HepG2 (cell line): ENCODE measurements around the gene CDK14. TPM values are rescaled to one million over a fixed set of nuclear protein-coding genes. Genes with fewer than 3 reads are reported as not detected.

ENCODE experiments used
- ATAC-seq: fragments of 200-7000 bp; cut with Tn5 transposase; 3 replicates; pipeline ENCODE4 v1.9.1; 2020; ENCODE audit warnings: mild to moderate bottlenecking, moderate library complexity
- BruUV-seq: library from RNA; stranded (reverse); fragments of 400-500 nt; replicated peaks from 2 replicates; lab custom pipeline; 2021; lab: Mats Ljungman, UMichigan
- CTCF ChIA-PET: fragments of 300-600 bp; formaldehyde crosslinking; extraction: SDS; loops from one replicate; lab custom pipeline; 2021; ENCODE audit warnings: low total read pairs, inconsistent platforms, low intra/inter-chr PET ratio; lab: Yijun Ruan, JAX
- POLR2A ChIA-PET: fragments of 350-600 bp; sonication (Branson Sonifier 250); formaldehyde crosslinking; loops from one replicate; lab custom pipeline; 2020; ENCODE audit warnings: antibody characterized with exemption, inconsistent platforms; lab: Yijun Ruan, JAX
- DNase-seq: peaks from one replicate; pipeline ENCODE4 v3.0.0-alpha.2; 2015; ENCODE audit warnings: low spot score
- FAIRE-seq: peaks from 3 replicates; lab custom pipeline; 2011; peaks lifted over from hg19 to GRCh38; lab: Jason Lieb, UNC
- H2AFZ ChIP-seq: one replicate; pipeline ENCODE4 v1.6.1; 2011; ENCODE audit warnings: low read length, inconsistent platforms
- H3K27ac ChIP-seq: fragments of 300-600 bp; 3 replicates; pipeline ENCODE4 v1.8.0; 2011; ENCODE audit warnings: mixed run types, mild to moderate bottlenecking, mixed read lengths, low read length, inconsistent platforms; ENCODE audit not compliant: insufficient read depth; ENCODE audit errors: extremely low read length
- H3K27me3 ChIP-seq, 2 experiments: fragments of 200-600 bp in 1 of 2; 2 replicates in 1 of 2; 3 replicates in 1 of 2; pipeline versions ENCODE4 v1.6.0 to v1.8.0; 2011; ENCODE audit warnings: low read length in 2 of 2, mild to moderate bottlenecking in 2 of 2, moderate library complexity in 2 of 2, inconsistent platforms in 1 of 2; ENCODE audit not compliant: insufficient read depth in 2 of 2, control insufficient read depth in 1 of 2
- H3K36me3 ChIP-seq, 2 experiments: fragments of 200-600 bp in 1 of 2; replicated peaks in 1 of 2; 2 replicates in 1 of 2; 3 replicates in 1 of 2; pipeline versions ENCODE4 v1.5.1 to v1.8.0; 2011; ENCODE audit warnings: low read length in 2 of 2, inconsistent platforms in 1 of 2; ENCODE audit not compliant: insufficient read depth in 2 of 2, control insufficient read depth in 1 of 2
- H3K4me1 ChIP-seq: 2 replicates; pipeline ENCODE4 v1.5.1; 2012; ENCODE audit warnings: low read length, inconsistent platforms; ENCODE audit not compliant: insufficient read depth
- H3K4me2 ChIP-seq: 2 replicates; pipeline ENCODE4 v1.6.0; 2011; ENCODE audit warnings: low read depth, low read length, inconsistent platforms
- H3K4me3 ChIP-seq, 3 experiments: fragments of 200-600 bp in 1 of 3; sonication (generic), shearing (Covaris generic) in 1 of 3; replicated peaks in 1 of 3; 2 replicates each; pipeline ENCODE4 v1.5.1; 2011 to 2016; ENCODE audit warnings: low read length in 3 of 3, inconsistent platforms in 2 of 3, low read depth in 2 of 3, mild to moderate bottlenecking in 2 of 3, control low read depth in 1 of 3, mixed read lengths in 1 of 3; ENCODE audit not compliant: insufficient read depth in 1 of 3
- H3K79me2 ChIP-seq: one replicate; pipeline ENCODE4 v1.6.1; 2011; ENCODE audit warnings: low read length, inconsistent platforms; ENCODE audit not compliant: insufficient read depth
- H3K9ac ChIP-seq: 2 replicates; pipeline ENCODE4 v1.6.0; 2011; ENCODE audit warnings: mild to moderate bottlenecking, low read depth, low read length, inconsistent platforms; ENCODE audit not compliant: insufficient read depth
- H3K9me3 ChIP-seq: 2 replicates; pipeline ENCODE4 v1.5.1; 2012; ENCODE audit warnings: mild to moderate bottlenecking, low read length
- H4K20me1 ChIP-seq: 2 replicates; pipeline ENCODE4 v1.6.0; 2011; ENCODE audit warnings: inconsistent platforms, mild to moderate bottlenecking, low read length, moderate library complexity; ENCODE audit not compliant: insufficient read depth
- ADNP ChIP-seq: sonication (generic); formaldehyde crosslinking; IDR thresholded peaks from 2 replicates; pipeline ENCODE4 v1.4.0; 2020; ENCODE audit warnings: missing genetic modification reagents
- CBX1 ChIP-seq: IDR thresholded peaks from one replicate; pipeline ENCODE4 v1.6.1; 2016; ENCODE audit warnings: antibody characterized with exemption, low read depth
- ELF1 ChIP-seq: sonication (generic); formaldehyde crosslinking; IDR thresholded peaks from 2 replicates; pipeline ENCODE4 v1.4.0; 2020; ENCODE audit warnings: missing genetic modification reagents
- GFI1 ChIP-seq: sonication (generic); formaldehyde crosslinking; IDR thresholded peaks from 2 replicates; pipeline ENCODE4 v1.5.0; 2020; ENCODE audit warnings: missing genetic modification reagents, mild to moderate bottlenecking, borderline replicate concordance
- HDAC2 ChIP-seq: sonication (generic); formaldehyde crosslinking; IDR thresholded peaks from 2 replicates; pipeline ENCODE4 v1.4.0; 2020; ENCODE audit warnings: missing genetic modification reagents
- HNRNPH1 ChIP-seq: fragments of 200-400 bp; formaldehyde crosslinking; optimal IDR thresholded peaks from 2 replicates; pipeline ENCODE3; 2017; ENCODE audit warnings: mild to moderate bottlenecking, low read depth, low read length
- MIXL1 ChIP-seq: IDR thresholded peaks from 2 replicates; pipeline ENCODE4 v1.6.1; 2016
- RXRA ChIP-seq: sonication (generic); formaldehyde crosslinking; IDR thresholded peaks from 2 replicates; pipeline ENCODE4 v1.5.1; 2020; ENCODE audit warnings: missing genetic modification reagents
- TARDBP ChIP-seq: sonication (generic); formaldehyde crosslinking; IDR thresholded peaks from 2 replicates; pipeline ENCODE4 v1.8.0; 2022; ENCODE audit warnings: mild to moderate bottlenecking, missing genetic modification reagents
- ZHX2 ChIP-seq, 2 experiments: sonication (generic) in 1 of 2; formaldehyde crosslinking in 1 of 2; IDR thresholded peaks; 2 replicates each; pipeline versions ENCODE4 v1.6.1 to v1.9.0; 2014 to 2022; ENCODE audit warnings: antibody characterized with exemption in 1 of 2, borderline replicate concordance in 1 of 2, inconsistent platforms in 1 of 2, low read depth in 1 of 2, missing genetic modification reagents in 1 of 2
- ZNF260 ChIP-seq: sonication (generic); formaldehyde crosslinking; IDR thresholded peaks from 2 replicates; pipeline ENCODE4 v1.4.0; 2020; ENCODE audit warnings: missing genetic modification reagents, low read depth, mild to moderate bottlenecking, borderline replicate concordance
- ZNF3 ChIP-seq: IDR thresholded peaks from 2 replicates; pipeline ENCODE4 v1.7.0; 2017; ENCODE audit warnings: inconsistent platforms
- ZSCAN21 ChIP-seq: sonication (generic); formaldehyde crosslinking; IDR thresholded peaks from 2 replicates; pipeline ENCODE4 v1.8.0; 2022; ENCODE audit warnings: mild to moderate bottlenecking, missing genetic modification reagents, moderate library complexity, borderline replicate concordance
- ZZZ3 ChIP-seq: sonication (generic); formaldehyde crosslinking; IDR thresholded peaks from 2 replicates; pipeline ENCODE4 v1.4.0; 2020; ENCODE audit warnings: missing genetic modification reagents, mild to moderate bottlenecking, borderline replicate concordance
- WGBS: methylation state at CpG from one replicate; pipeline ENCODE4 v1.1.6; 2017; ENCODE audit warnings: low lambda C conversion rate; 5-methylcytosine and 5-hydroxymethylcytosine counted together
- in situ Hi-C: cut with HindIII; loops from 2 replicates; pipeline ENCODE4 v1.10.0; 2017; ENCODE audit warnings: low pct_unique_long_range_greater_than_20kb; ENCODE audit not compliant: extremely low pct_ligation_motif_present
- intact Hi-C: fragments of 100-400 bp; cut with micrococcal nuclease; formaldehyde crosslinking; loops from one replicate; pipeline ENCODE4 v1.10.0; 2022; ENCODE audit not compliant: unreplicated experiment
- polyA plus RNA-seq, 8 experiments: library from polyadenylated mRNA; depleted of rRNA in 3 of 8; stranded (reverse) in 7 of 8; unstranded in 1 of 8; fragments of >200 nt; fragmentation: Illumina TruSeq in 4 of 8; extraction: Trizol in 4 of 8; gene quantifications; 2 replicates each; pipeline versions ENCODE4 v1.2.1 to v1.2.3, GENCODE V29; 2011 to 2016; ENCODE audit warnings: low read depth in 4 of 8, missing spikeins in 1 of 8, mixed read lengths in 1 of 8; ENCODE audit not compliant: insufficient read depth in 1 of 8
- total RNA-seq, 5 experiments: library from RNA; depleted of rRNA; stranded (reverse); fragments of >200 nt; fragmentation: Illumina TruSeq; extraction: Trizol; gene quantifications; 2 replicates each; pipeline ENCODE4 v1.2.3, GENCODE V29; 2016; ENCODE audit warnings: low read depth in 1 of 5
- TF ChIP-seq, protein P1 (sequence below): sonication (generic); formaldehyde crosslinking; IDR thresholded peaks from 2 replicates; pipeline ENCODE4 v1.5.0; 2020; ENCODE audit warnings: missing genetic modification reagents, mild to moderate bottlenecking, borderline replicate concordance
- TF ChIP-seq, protein P2 (sequence below): sonication (generic); formaldehyde crosslinking; IDR thresholded peaks from 2 replicates; pipeline ENCODE4 v1.5.0; 2020; ENCODE audit warnings: mild to moderate bottlenecking, missing genetic modification reagents, borderline replicate concordance

The CDK14 gene
- total and polyA plus RNA-seq, 2 of the 13 experiments (the other 11 are each of a cell fraction or from before 2014, with no cell fraction given): 0.26 to 0.71 TPM

DNA sequence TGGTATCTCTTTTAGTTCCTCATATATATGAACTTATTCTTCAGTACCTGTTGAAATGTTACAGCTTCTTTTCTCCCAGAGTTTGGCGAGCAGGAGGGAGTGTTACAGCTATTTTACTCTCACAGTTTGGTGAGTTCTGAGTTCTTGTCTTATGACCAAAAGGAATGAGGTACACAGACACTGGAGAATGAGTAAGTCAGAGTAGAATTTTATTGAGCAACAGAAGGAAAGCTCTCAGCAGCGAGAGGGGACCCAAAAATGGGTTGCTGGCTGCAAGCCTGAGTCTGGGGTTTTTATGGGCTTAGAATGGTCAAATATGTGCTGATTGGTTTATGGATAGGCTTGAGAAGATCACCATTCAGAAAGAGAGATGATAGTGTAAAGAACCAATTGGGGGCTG lies 175.2 kb downstream of the CDK14 start:
- no TSS peak for BruUV-seq
- intact Hi-C loops (loop anchor here (10.0 kb wide), 1 partner anchor 456 kb away; no protein-coding TSS in a partner anchor), in situ Hi-C loops (no loop called here)
- H3K27ac ChIP-seq: no peak overlapping the region
- CTCF ChIA-PET: no interaction called here
- H3K79me2 ChIP-seq: no peaks in the 10 kb centered on the region
- H3K27me3 ChIP-seq: peaks cover 0 to 5% of the 10 kb centered on the region in 2 experiments; a peak in 2 of 5 replicates
- WGBS: 48% methylated on average over 2 of the region's 2 CpGs
- no peak overlapping the region for H3K9ac ChIP-seq
- DNase-seq: no peak
- H3K4me3 ChIP-seq: no peak overlapping the region
- no peak overlapping the region for H2AFZ ChIP-seq
- POLR2A ChIA-PET: no interaction called here
- H3K9me3 ChIP-seq: no peaks in the 10 kb centered on the region
- TF ChIP-seq ZNF260 (CRISPR knock-in tag) (no peak), HNRNPH1 (no peak), ZZZ3 (CRISPR knock-in tag) (no peak), ZSCAN21 (CRISPR knock-in tag) (no peak), ZHX2 (IDR thresholded peaks at IDR 0.05; ENCODE audit: low read depth) (no peak), ZHX2 (CRISPR knock-in tag; IDR thresholded peaks at IDR 0.05; ENCODE audit: borderline replicate concordance) (no peak), RXRA (CRISPR knock-in tag) (no peak), CBX1 (no peak), HDAC2 (CRISPR knock-in tag) (no peak), GFI1 (CRISPR knock-in tag) (no peak), ADNP (CRISPR knock-in tag) (no peak), TARDBP (CRISPR knock-in tag) (no peak), ELF1 (CRISPR knock-in tag) (no peak), MIXL1 (no peak), ZNF3 (CRISPR knock-in tag) (no peak)
- TF ChIP-seq, protein P1, sequence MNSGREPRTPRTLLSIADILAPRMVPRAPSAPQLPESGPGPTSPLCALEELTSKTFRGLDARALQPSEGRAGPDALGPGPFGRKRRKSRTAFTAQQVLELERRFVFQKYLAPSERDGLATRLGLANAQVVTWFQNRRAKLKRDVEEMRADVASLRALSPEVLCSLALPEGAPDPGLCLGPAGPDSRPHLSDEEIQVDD (CRISPR knock-in tag): no peak
- TF ChIP-seq, protein P2, sequence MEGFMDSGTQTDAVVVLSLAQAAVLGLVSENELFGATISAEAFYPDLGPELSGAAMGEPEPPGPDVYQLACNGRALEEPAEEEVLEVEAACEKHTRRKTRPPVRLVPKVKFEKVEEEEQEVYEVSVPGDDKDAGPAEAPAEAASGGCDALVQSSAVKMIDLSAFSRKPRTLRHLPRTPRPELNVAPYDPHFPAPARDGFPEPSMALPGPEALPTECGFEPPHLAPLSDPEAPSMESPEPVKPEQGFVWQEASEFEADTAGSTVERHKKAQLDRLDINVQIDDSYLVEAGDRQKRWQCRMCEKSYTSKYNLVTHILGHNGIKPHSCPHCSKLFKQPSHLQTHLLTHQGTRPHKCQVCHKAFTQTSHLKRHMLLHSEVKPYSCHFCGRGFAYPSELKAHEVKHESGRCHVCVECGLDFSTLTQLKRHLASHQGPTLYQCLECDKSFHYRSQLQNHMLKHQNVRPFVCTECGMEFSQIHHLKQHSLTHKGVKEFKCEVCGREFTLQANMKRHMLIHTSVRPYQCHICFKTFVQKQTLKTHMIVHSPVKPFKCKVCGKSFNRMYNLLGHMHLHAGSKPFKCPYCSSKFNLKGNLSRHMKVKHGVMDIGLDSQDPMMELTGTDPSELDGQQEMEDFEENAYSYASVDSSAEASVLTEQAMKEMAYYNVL: no peak
- no peaks in the 10 kb centered on the region for H4K20me1 ChIP-seq
- FAIRE-seq: no peak
- no peak for ATAC-seq
- peaks cover 53% of the 10 kb centered on the region for H3K4me1 ChIP-seq
- no peak overlapping the region for H3K4me2 ChIP-seq
- H3K36me3 ChIP-seq: no peaks in the 10 kb centered on the region
